Fibroblast of skin of right quadriceps (primary cell): ENCODE measurements around the gene UNC13C.

Source experiments
- DNase-seq: peaks from one replicate; pipeline ENCODE4 v3.0.0-alpha.2; 2013

UNC13C gene

GRCh38 chr15:54026258-54026657 is 48.0 kb downstream of the UNC13C start:
- no peak for DNase-seq

- DNase-seq, result no peak
Measured at GRCh38 chr15:54026891-54027290, 48.6 kb downstream of the UNC13C start.

GRCh38 chr15:54029081-54029480 is 50.8 kb downstream of the UNC13C start:
- DNase-seq, result no peak

- no peak for DNase-seq
Measured at GRCh38 chr15:54032066-54032465, 53.8 kb downstream of the UNC13C start.

- DNase-seq, result no peak
Measured at GRCh38 chr15:54033356-54033860, 55.2 kb downstream of the UNC13C start.

GRCh38 chr15:54033869-54034458 is 55.7 kb downstream of the UNC13C start:
- DNase-seq, result no peak

GRCh38 chr15:54035616-54036015 is 57.4 kb downstream of the UNC13C start:
- no peak for DNase-seq

- DNase-seq, result no peak
Measured at GRCh38 chr15:54045397-54045796, 67.2 kb downstream of the UNC13C start.

GRCh38 chr15:54046093-54046492 is 67.9 kb downstream of the UNC13C start:
- no peak for DNase-seq

GRCh38 chr15:54064365-54064764 is 86.1 kb downstream of the UNC13C start:
- no peak for DNase-seq

- no peak for DNase-seq
Measured at GRCh38 chr15:54066403-54066802, 88.2 kb downstream of the UNC13C start.

GRCh38 chr15:54082836-54083492 is 104.7 kb downstream of the UNC13C start:
- no peak for DNase-seq

- no peak for DNase-seq
Measured at GRCh38 chr15:54083501-54083900, 105.3 kb downstream of the UNC13C start.

- DNase-seq, result no peak
Measured at GRCh38 chr15:54083991-54084390, 105.8 kb downstream of the UNC13C start.

- no peak for DNase-seq
Measured at GRCh38 chr15:54088837-54089236, 110.6 kb downstream of the UNC13C start.

GRCh38 chr15:54089776-54090175 is 111.5 kb downstream of the UNC13C start:
- DNase-seq, result no peak

- no peak for DNase-seq
Measured at GRCh38 chr15:54091651-54092050, 113.4 kb downstream of the UNC13C start.

- no peak for DNase-seq
Measured at GRCh38 chr15:54094661-54095060, 116.4 kb downstream of the UNC13C start.

- DNase-seq, result no peak
Measured at GRCh38 chr15:54097019-54097418, 118.8 kb downstream of the UNC13C start.

- no peak for DNase-seq
Measured at GRCh38 chr15:54099010-54099409, 120.8 kb downstream of the UNC13C start.

- DNase-seq, result no peak
Measured at GRCh38 chr15:54101664-54102270, 123.5 kb downstream of the UNC13C start.

- no peak for DNase-seq
Measured at GRCh38 chr15:54102704-54103103, 124.5 kb downstream of the UNC13C start.

- DNase-seq, result no peak
Measured at GRCh38 chr15:54109014-54109413, 130.8 kb downstream of the UNC13C start.

- DNase-seq, result no peak
Measured at GRCh38 chr15:54119051-54119450, 140.8 kb downstream of the UNC13C start.
